ENCODE results near the gene NELFA.

DNA sequence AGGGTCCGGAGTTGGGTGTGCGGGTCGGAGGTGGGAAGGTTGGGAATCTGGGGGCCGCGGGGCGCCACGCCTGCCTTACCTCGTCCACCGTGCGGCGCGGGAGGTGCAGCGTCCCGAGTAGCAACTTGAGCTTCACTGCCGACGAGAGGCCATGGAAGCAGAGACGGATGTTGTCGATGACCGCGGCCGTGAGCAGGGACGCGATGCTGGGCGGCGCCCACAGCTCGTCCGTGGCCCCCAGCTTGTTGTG lies 178 bp downstream of the NELFA start:
- no peak for TF ChIP-seq POLR2A (IDR thresholded peaks at IDR 0.05)
- TF ChIP-seq, protein P1, sequence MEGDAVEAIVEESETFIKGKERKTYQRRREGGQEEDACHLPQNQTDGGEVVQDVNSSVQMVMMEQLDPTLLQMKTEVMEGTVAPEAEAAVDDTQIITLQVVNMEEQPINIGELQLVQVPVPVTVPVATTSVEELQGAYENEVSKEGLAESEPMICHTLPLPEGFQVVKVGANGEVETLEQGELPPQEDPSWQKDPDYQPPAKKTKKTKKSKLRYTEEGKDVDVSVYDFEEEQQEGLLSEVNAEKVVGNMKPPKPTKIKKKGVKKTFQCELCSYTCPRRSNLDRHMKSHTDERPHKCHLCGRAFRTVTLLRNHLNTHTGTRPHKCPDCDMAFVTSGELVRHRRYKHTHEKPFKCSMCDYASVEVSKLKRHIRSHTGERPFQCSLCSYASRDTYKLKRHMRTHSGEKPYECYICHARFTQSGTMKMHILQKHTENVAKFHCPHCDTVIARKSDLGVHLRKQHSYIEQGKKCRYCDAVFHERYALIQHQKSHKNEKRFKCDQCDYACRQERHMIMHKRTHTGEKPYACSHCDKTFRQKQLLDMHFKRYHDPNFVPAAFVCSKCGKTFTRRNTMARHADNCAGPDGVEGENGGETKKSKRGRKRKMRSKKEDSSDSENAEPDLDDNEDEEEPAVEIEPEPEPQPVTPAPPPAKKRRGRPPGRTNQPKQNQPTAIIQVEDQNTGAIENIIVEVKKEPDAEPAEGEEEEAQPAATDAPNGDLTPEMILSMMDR (IDR thresholded peaks at IDR 0.05), result no peak

All from lower leg skin (tissue), 3 donors.